ENCODE results near the gene ATG2A. TPM values are rescaled to one million over a fixed set of nuclear protein-coding genes. Genes with fewer than 3 reads are reported as not detected.

The ATG2A gene
- total and polyA plus RNA-seq, 9 of the 15 experiments (the other 6 are each of a cell fraction or from before 2014, with no cell fraction given) = 0.25 to 45.9 (median 5.2) TPM

DNA sequence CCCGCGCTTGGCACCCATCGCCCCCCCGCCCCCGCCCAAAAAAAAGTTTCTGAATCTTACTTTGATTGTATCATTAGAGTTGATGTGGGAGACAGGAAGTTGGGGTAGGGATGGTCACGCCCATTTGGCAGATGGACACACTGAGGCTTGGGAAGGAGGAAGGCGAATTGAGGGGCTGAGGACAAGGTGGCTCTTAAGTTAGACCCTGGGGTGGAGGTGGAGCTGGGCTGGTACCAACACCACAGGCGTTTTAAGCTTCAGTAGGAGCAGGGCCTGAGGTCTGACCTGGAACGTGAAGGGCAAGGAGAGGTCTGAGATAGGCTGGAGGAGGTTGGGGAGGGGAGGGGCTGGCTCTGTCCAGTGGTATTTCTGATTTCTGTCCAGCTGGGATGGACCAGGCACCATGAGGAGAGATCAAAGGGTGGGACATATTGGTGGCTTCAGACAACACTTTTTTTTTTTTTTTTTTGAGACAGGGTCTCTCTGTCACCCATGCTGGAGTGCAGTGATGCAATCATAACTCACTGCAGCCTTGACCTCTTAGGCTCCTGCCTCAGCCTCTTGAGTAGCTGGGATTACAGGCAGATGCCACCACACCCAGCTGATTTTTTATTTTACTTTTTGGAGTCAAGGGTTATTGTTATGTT, 71.8 kb downstream of the ATG2A start (continued):
- TF ChIP-seq JUND (IDR thresholded peaks at IDR 0.05; ENCODE audit: borderline replicate concordance, low read depth, low read length) (no peak), JUND (tag; IDR thresholded peaks at IDR 0.05; ENCODE audit: borderline replicate concordance, low read depth, low read length) (0 out of 3 replicates have a peak, but pooled peaks have one; percentile 19), CSDE1 (IDR thresholded peaks at IDR 0.05) (no peak), ZNF77 (CRISPR knock-in tag; IDR thresholded peaks at IDR 0.05) (no peak), LEF1 (IDR thresholded peaks at IDR 0.05) (0 out of 2 replicates have a peak, but pooled peaks have one; percentile 60), ASH1L (IDR thresholded peaks at IDR 0.05; ENCODE audit: borderline replicate concordance, low read depth, partially characterized antibody) (no peak), SRSF3 (IDR thresholded peaks at IDR 0.05; ENCODE audit: insufficient read depth, low read length) (no peak), KLF6 (CRISPR knock-in tag; IDR thresholded peaks at IDR 0.05; ENCODE audit: borderline replicate concordance) (no peak), PRPF4 (IDR thresholded peaks at IDR 0.05; ENCODE audit: insufficient read depth, low read depth, low read length, poor library complexity, severe bottlenecking) (no peak), ELF1 (tag; IDR thresholded peaks at IDR 0.05) (0 out of 2 replicates have a peak, but pooled peaks have one; percentile 34)
- TF ChIP-seq, protein P1, sequence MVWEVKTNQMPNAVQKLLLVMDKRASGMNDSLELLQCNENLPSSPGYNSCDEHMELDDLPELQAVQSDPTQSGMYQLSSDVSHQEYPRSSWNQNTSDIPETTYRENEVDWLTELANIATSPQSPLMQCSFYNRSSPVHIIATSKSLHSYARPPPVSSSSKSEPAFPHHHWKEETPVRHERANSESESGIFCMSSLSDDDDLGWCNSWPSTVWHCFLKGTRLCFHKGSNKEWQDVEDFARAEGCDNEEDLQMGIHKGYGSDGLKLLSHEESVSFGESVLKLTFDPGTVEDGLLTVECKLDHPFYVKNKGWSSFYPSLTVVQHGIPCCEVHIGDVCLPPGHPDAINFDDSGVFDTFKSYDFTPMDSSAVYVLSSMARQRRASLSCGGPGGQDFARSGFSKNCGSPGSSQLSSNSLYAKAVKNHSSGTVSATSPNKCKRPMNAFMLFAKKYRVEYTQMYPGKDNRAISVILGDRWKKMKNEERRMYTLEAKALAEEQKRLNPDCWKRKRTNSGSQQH (CRISPR knock-in tag; IDR thresholded peaks at IDR 0.05) = no peak
- TF ChIP-seq, protein P2, sequence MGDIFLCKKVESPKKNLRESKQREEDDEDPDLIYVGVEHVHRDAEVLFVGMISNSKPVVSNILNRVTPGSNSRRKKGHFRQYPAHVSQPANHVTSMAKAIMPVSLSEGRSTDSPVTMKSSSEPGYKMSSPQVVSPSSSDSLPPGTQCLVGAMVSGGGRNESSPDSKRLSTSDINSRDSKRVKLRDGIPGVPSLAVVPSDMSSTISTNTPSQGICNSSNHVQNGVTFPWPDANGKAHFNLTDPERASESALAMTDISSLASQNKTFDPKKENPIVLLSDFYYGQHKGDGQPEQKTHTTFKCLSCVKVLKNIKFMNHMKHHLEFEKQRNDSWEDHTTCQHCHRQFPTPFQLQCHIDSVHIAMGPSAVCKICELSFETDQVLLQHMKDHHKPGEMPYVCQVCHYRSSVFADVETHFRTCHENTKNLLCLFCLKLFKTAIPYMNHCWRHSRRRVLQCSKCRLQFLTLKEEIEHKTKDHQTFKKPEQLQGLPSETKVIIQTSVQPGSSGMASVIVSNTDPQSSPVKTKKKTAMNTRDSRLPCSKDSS (IDR thresholded peaks at IDR 0.05; ENCODE audit: low read depth, partially characterized antibody) = no peak
- TF ChIP-seq, protein P3, sequence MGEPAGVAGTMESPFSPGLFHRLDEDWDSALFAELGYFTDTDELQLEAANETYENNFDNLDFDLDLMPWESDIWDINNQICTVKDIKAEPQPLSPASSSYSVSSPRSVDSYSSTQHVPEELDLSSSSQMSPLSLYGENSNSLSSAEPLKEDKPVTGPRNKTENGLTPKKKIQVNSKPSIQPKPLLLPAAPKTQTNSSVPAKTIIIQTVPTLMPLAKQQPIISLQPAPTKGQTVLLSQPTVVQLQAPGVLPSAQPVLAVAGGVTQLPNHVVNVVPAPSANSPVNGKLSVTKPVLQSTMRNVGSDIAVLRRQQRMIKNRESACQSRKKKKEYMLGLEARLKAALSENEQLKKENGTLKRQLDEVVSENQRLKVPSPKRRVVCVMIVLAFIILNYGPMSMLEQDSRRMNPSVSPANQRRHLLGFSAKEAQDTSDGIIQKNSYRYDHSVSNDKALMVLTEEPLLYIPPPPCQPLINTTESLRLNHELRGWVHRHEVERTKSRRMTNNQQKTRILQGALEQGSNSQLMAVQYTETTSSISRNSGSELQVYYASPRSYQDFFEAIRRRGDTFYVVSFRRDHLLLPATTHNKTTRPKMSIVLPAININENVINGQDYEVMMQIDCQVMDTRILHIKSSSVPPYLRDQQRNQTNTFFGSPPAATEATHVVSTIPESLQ (CRISPR knock-in tag; IDR thresholded peaks at IDR 0.05) = no peak
- TF ChIP-seq, protein P4, sequence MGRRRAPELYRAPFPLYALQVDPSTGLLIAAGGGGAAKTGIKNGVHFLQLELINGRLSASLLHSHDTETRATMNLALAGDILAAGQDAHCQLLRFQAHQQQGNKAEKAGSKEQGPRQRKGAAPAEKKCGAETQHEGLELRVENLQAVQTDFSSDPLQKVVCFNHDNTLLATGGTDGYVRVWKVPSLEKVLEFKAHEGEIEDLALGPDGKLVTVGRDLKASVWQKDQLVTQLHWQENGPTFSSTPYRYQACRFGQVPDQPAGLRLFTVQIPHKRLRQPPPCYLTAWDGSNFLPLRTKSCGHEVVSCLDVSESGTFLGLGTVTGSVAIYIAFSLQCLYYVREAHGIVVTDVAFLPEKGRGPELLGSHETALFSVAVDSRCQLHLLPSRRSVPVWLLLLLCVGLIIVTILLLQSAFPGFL (CRISPR knock-in tag; IDR thresholded peaks at IDR 0.05) = no peak

Measured in K562 (cell line).